H1 (cell line): ENCODE measurements around the gene SLC24A3. TPM values are rescaled to one million over a fixed set of nuclear protein-coding genes. Genes with fewer than 3 reads are reported as not detected.

Source experiments
- CTCF ChIA-PET: fragments of 300-600 bp; sonication (Branson Sonifier 250); formaldehyde crosslinking; loops from one replicate; lab custom pipeline; 2021; ENCODE audit not compliant: partially characterized antibody; lab: Charles Lee
- POLR2A ChIA-PET: fragments of 300-600 bp; sonication (Branson Sonifier 250); formaldehyde crosslinking; loops from one replicate; lab custom pipeline; 2021; ENCODE audit warnings: inconsistent platforms; ENCODE audit not compliant: partially characterized antibody; lab: Charles Lee
- DNase-seq, 2 experiments: peaks; one replicate each; pipeline versions ENCODE4 v3.0.0 to v3.0.0-alpha.2; 2010 to 2022; ENCODE audit warnings: low spot score in 2 of 2, low read depth in 1 of 2, mixed read lengths in 1 of 2
- FAIRE-seq: peaks from 2 replicates; lab custom pipeline; 2011; peaks lifted over from hg19 to GRCh38; lab: Jason Lieb, UNC
- H2AFZ ChIP-seq: 2 replicates; pipeline ENCODE4 v1.8.1; 2012; ENCODE audit warnings: low read length, inconsistent platforms
- H2AK5ac ChIP-seq: 2 replicates; pipeline ENCODE4 v1.6.1; 2013; ENCODE audit warnings: low read depth, low read length
- H2BK120ac ChIP-seq: replicated peaks from 2 replicates; pipeline ENCODE3; 2013; ENCODE audit warnings: low read depth, low read length, inconsistent platforms
- H2BK12ac ChIP-seq: 2 replicates; pipeline ENCODE4 v1.6.1; 2013; ENCODE audit warnings: low read depth, low read length
- H2BK15ac ChIP-seq: 2 replicates; pipeline ENCODE4 v1.6.1; 2013; ENCODE audit warnings: low read length
- H2BK20ac ChIP-seq: 2 replicates; pipeline ENCODE4 v1.6.1; 2013; ENCODE audit warnings: low read length
- H2BK5ac ChIP-seq: 2 replicates; pipeline ENCODE4 v1.6.1; 2013; ENCODE audit warnings: low read depth, low read length
- H3K14ac ChIP-seq: 2 replicates; pipeline ENCODE4 v1.6.1; 2013; ENCODE audit warnings: inconsistent platforms; ENCODE audit not compliant: insufficient read length
- H3K18ac ChIP-seq: 2 replicates; pipeline ENCODE4 v1.6.1; 2013; ENCODE audit warnings: low read length; ENCODE audit errors: extremely low read depth
- H3K23ac ChIP-seq: 2 replicates; pipeline ENCODE4 v1.6.1; 2013; ENCODE audit warnings: inconsistent platforms; ENCODE audit not compliant: insufficient read length
- H3K23me2 ChIP-seq: 2 replicates; pipeline ENCODE4 v1.6.1; 2013; ENCODE audit warnings: low read depth, low read length
- H3K27ac ChIP-seq: 2 replicates; pipeline ENCODE4 v1.6.1; 2011; ENCODE audit warnings: low read depth, low read length, inconsistent platforms
- H3K27me3 ChIP-seq, 4 experiments: replicated peaks in 1 of 4; 1 replicate in 1 of 4; 2 replicates in 3 of 4; pipeline versions ENCODE4 v1.6.1 to v1.8.1; 2011 to 2013; ENCODE audit warnings: low read length in 3 of 4, mild to moderate bottlenecking in 3 of 4, inconsistent platforms in 2 of 4, mixed read lengths in 2 of 4, moderate library complexity in 1 of 4; ENCODE audit not compliant: control insufficient read depth in 3 of 4, insufficient read depth in 3 of 4; ENCODE audit errors: extremely low read depth in 1 of 4
- H3K36me3 ChIP-seq, 4 experiments: 2 replicates each; pipeline versions ENCODE4 v1.6.1 to v1.8.1; 2011 to 2013; ENCODE audit warnings: mild to moderate bottlenecking in 4 of 4, low read length in 3 of 4, moderate library complexity in 2 of 4, control low read depth in 1 of 4, inconsistent platforms in 1 of 4; ENCODE audit not compliant: insufficient read depth in 4 of 4, control insufficient read depth in 2 of 4
- H3K4ac ChIP-seq: replicated peaks from 2 replicates; pipeline ENCODE3; 2013; ENCODE audit warnings: low read length, low read depth, mixed read lengths, inconsistent platforms; ENCODE audit not compliant: insufficient read length
- H3K4me1 ChIP-seq, 4 experiments: replicated peaks in 1 of 4; 1 replicate in 1 of 4; 2 replicates in 3 of 4; pipeline versions ENCODE4 v1.6.1 to v1.8.1; 2011 to 2013; ENCODE audit warnings: low read length in 3 of 4, inconsistent platforms in 2 of 4, mixed read lengths in 1 of 4; ENCODE audit not compliant: insufficient read depth in 4 of 4, control insufficient read depth in 3 of 4
- H3K4me2 ChIP-seq, 2 experiments: 2 replicates each; pipeline versions ENCODE4 v1.6.1 to v1.8.1; 2011 to 2013; ENCODE audit warnings: low read depth in 2 of 2, low read length in 2 of 2, control low read depth in 1 of 2, inconsistent platforms in 1 of 2, mild to moderate bottlenecking in 1 of 2; ENCODE audit not compliant: insufficient read depth in 1 of 2
- H3K4me3 ChIP-seq, 4 experiments: fragments of 200-600, 300-600 bp in 1 of 4; sonication (generic), shearing (Covaris generic), sonication (Bioruptor Twin) in 1 of 4; 2 replicates each; pipeline versions ENCODE4 v1.5.1 to v1.8.1; 2011 to 2016; ENCODE audit warnings: low read length in 4 of 4, low read depth in 3 of 4, control low read depth in 2 of 4, inconsistent platforms in 2 of 4, mild to moderate bottlenecking in 2 of 4, mixed read lengths in 1 of 4, moderate library complexity in 1 of 4; ENCODE audit not compliant: insufficient read depth in 2 of 4; ENCODE audit errors: extremely low read depth in 1 of 4
- H3K56ac ChIP-seq: replicated peaks from 2 replicates; pipeline ENCODE3; 2013; ENCODE audit warnings: low read depth, mild to moderate bottlenecking, mixed read lengths, low read length, inconsistent platforms; ENCODE audit not compliant: insufficient read length
- H3K79me1 ChIP-seq: 2 replicates; pipeline ENCODE4 v1.6.1; 2013; ENCODE audit warnings: low read depth, low read length, control low read depth
- H3K79me2 ChIP-seq, 2 experiments: 2 replicates each; pipeline versions ENCODE4 v1.6.1 to v1.8.1; 2012 to 2013; ENCODE audit warnings: low read length in 2 of 2, mild to moderate bottlenecking in 2 of 2, inconsistent platforms in 1 of 2; ENCODE audit not compliant: insufficient read depth in 2 of 2, control insufficient read depth in 1 of 2
- H3K9ac ChIP-seq, 4 experiments: replicated peaks in 1 of 4; 1 replicate in 1 of 4; 2 replicates in 3 of 4; pipeline versions ENCODE4 v1.6.1 to v1.8.1; 2011 to 2013; ENCODE audit warnings: low read depth in 3 of 4, low read length in 3 of 4, control low read depth in 2 of 4, mild to moderate bottlenecking in 2 of 4, moderate library complexity in 2 of 4, inconsistent platforms in 1 of 4; ENCODE audit errors: extremely low read depth in 1 of 4
- H3K9me3 ChIP-seq, 2 experiments: 2 replicates each; pipeline versions ENCODE4 v1.6.1 to v1.8.1; 2012 to 2013; ENCODE audit warnings: mild to moderate bottlenecking in 2 of 2, moderate library complexity in 2 of 2, control low read depth in 1 of 2, inconsistent platforms in 1 of 2, low read depth in 1 of 2, low read length in 1 of 2, mixed read lengths in 1 of 2; ENCODE audit not compliant: insufficient read depth in 2 of 2
- H4K20me1 ChIP-seq, 2 experiments: replicated peaks in 1 of 2; 2 replicates each; pipeline versions ENCODE3 to v1.8.1; 2011 to 2013; ENCODE audit warnings: inconsistent platforms in 2 of 2, low read length in 2 of 2, mild to moderate bottlenecking in 1 of 2; ENCODE audit not compliant: insufficient read depth in 2 of 2, control insufficient read depth in 1 of 2
- H4K5ac ChIP-seq: 2 replicates; pipeline ENCODE4 v1.6.1; 2013; ENCODE audit warnings: low read length, low read depth, mixed read lengths, inconsistent platforms; ENCODE audit not compliant: insufficient read length
- H4K8ac ChIP-seq: 2 replicates; pipeline ENCODE4 v1.8.0; 2013; ENCODE audit warnings: mild to moderate bottlenecking, moderate library complexity, low read length, inconsistent platforms; ENCODE audit not compliant: insufficient read depth; ENCODE audit errors: extremely low read depth
- H4K91ac ChIP-seq: replicated peaks from 2 replicates; pipeline ENCODE3; 2013; ENCODE audit warnings: low read length, mixed read lengths, inconsistent platforms; ENCODE audit not compliant: insufficient read length
- BACH1 ChIP-seq: IDR thresholded peaks from 2 replicates; pipeline ENCODE4 v1.6.1; 2012; ENCODE audit warnings: low read length, improper control_type of control experiment
- BRCA1 ChIP-seq: IDR thresholded peaks from 2 replicates; pipeline ENCODE4 v1.6.1; 2012; ENCODE audit warnings: low read depth, low read length, improper control_type of control experiment
- EP300 ChIP-seq, 2 experiments: IDR thresholded peaks; 1 replicate in 1 of 2; 2 replicates in 1 of 2; pipeline ENCODE4 v1.6.1; 2011 to 2012; ENCODE audit warnings: low read depth in 2 of 2, low read length in 2 of 2, mild to moderate bottlenecking in 2 of 2, borderline replicate concordance in 1 of 2, inconsistent platforms in 1 of 2, moderate library complexity in 1 of 2
- HDAC2 ChIP-seq, 2 experiments: fragments of 300-600 bp in 1 of 2; sonication (generic) in 1 of 2; IDR thresholded peaks; 2 replicates each; pipeline ENCODE4 v1.6.1; 2011 to 2012; ENCODE audit warnings: low read depth in 2 of 2, low read length in 2 of 2, mild to moderate bottlenecking in 2 of 2, moderate library complexity in 2 of 2, borderline replicate concordance in 1 of 2, inconsistent platforms in 1 of 2
- KDM4A ChIP-seq: IDR thresholded peaks from one replicate; pipeline ENCODE4 v1.7.1; 2012; ENCODE audit warnings: low read depth, mild to moderate bottlenecking, moderate library complexity, low read length, inconsistent platforms; ENCODE audit not compliant: severe bottlenecking
- POU5F1 ChIP-seq: IDR thresholded peaks from 2 replicates; pipeline ENCODE4 v1.6.1; 2011; ENCODE audit warnings: low read depth, mild to moderate bottlenecking, low read length, moderate library complexity
- SIX5 ChIP-seq: IDR thresholded peaks from 2 replicates; pipeline ENCODE4 v1.6.1; 2011; ENCODE audit warnings: mild to moderate bottlenecking, low read depth, low read length
- SUZ12 ChIP-seq: fragments of 200-600 bp; sonication (generic); IDR thresholded peaks from 2 replicates; pipeline ENCODE4 v1.6.1; 2012; ENCODE audit warnings: mild to moderate bottlenecking, inconsistent platforms, low read length, moderate library complexity, mixed read lengths
- USF2 ChIP-seq: IDR thresholded peaks from 2 replicates; pipeline ENCODE4 v1.6.1; 2011; ENCODE audit warnings: low read length, improper control_type of control experiment
- whole genome bisulfite sequencing, 2 experiments: shearing (Covaris generic) in 1 of 2; methylation state at CpG; one replicate each; pipeline versions ENCODE4 v1.1.6 to v1.1.7; 2013 to 2015; ENCODE audit warnings: low lambda C conversion rate in 2 of 2, mixed read lengths in 2 of 2, inconsistent platforms in 1 of 2, low coverage in 1 of 2, missing lambda C conversion rate in 1 of 2; ENCODE audit not compliant: insufficient replicate concordance in 2 of 2, insufficient coverage in 1 of 2, insufficient read length in 1 of 2; ENCODE audit errors: extremely low coverage in 1 of 2, missing lambda C conversion rate in 1 of 2; 5-methylcytosine and 5-hydroxymethylcytosine counted together
- polyA plus RNA-seq, 7 experiments: library from polyadenylated mRNA; depleted of rRNA in 3 of 7; stranded (reverse) in 5 of 7; unstranded in 2 of 7; fragments of >200 nt in 5 of 7; fragments of 200-250 nt in 2 of 7; gene quantifications; 1 replicate in 5 of 7; 2 replicates in 1 of 7; 4 replicates in 1 of 7; pipeline versions ENCODE4 v1.2.1 to v1.2.3, GENCODE V29; 2011 to 2013; ENCODE audit warnings: missing spikeins in 2 of 7, mixed read lengths in 2 of 7
- total RNA-seq: library from RNA; stranded (reverse); fragmentation: NEBNext Ultra II Directional; extraction: Animal tissue kit (Norgen Biotek cat#: 25700); gene quantifications from 2 replicates; pipeline ENCODE4 v1.2.1, GENCODE V29; 2021

SLC24A3 gene
- total and polyA plus RNA-seq, 2 of the 8 experiments (the other 6 are each of a cell fraction or from before 2014, with no cell fraction given) = 4.5 to 6.3 TPM

GRCh38 chr20:19482726-19483125 is 270.3 kb downstream of the SLC24A3 start:
- Histone ChIP-seq H3K9me3 (no peaks in the 10 kb centered on the region), H2AFZ (no peak overlapping the region), H2BK15ac (no peak overlapping the region), H3K18ac (no peak overlapping the region), H2BK20ac (no peak overlapping the region), H3K4me2 (no peak overlapping the region), H3K4me3 (no peak overlapping the region), H2BK5ac (no peak overlapping the region), H4K8ac (no peak overlapping the region), H3K23ac (no peak overlapping the region), H4K91ac (no peak overlapping the region), H3K23me2 (no peaks in the 10 kb centered on the region), H2BK12ac (no peak overlapping the region), H4K5ac (no peak overlapping the region), H3K27me3 (no peaks in the 10 kb centered on the region; a peak in 1 of 7 replicates), H2BK120ac (no peak overlapping the region), H2AK5ac (no peak overlapping the region), H3K79me1 (no peaks in the 10 kb centered on the region), H3K4ac (no peak overlapping the region), H3K9ac (no peak overlapping the region), H3K14ac (no peak overlapping the region), H3K27ac (no peak overlapping the region), H4K20me1 (no peaks in the 10 kb centered on the region), H3K79me2 (no peaks in the 10 kb centered on the region), H3K56ac (no peak overlapping the region), H3K36me3 (no peaks in the 10 kb centered on the region), H3K4me1 (no peaks in the 10 kb centered on the region)
- WGBS, 2 experiments = 90% methylated on average over 2 of the region's 2 CpGs; no CpG with 5 or more reads in 1 of the 2 experiments
- DNase-seq = no peak
- no peak for FAIRE-seq
- ChIA-PET CTCF (interaction anchor here (1.1 kb wide), 1 partner anchor 101 kb away, joined by 6 read pairs; no protein-coding TSS in a partner anchor), POLR2A (no interaction called here)
- TF ChIP-seq BACH1 (no peak), POU5F1 (no peak), EP300 (IDR thresholded peaks at IDR 0.05; ENCODE audit: borderline replicate concordance in 1 of 2, low read depth in 2 of 2, low read length in 2 of 2) (no peak), HDAC2 (IDR thresholded peaks at IDR 0.05; ENCODE audit: borderline replicate concordance in 1 of 2, low read depth in 2 of 2, low read length in 2 of 2) (no peak), USF2 (no peak), BRCA1 (no peak), KDM4A (no peak), SIX5 (no peak), SUZ12 (no peak)
